Stimulated activated CD8-positive, alpha-beta memory T cell treated with anti-CD3 and anti-CD28 coated beads, Interleukin-12 subunit alpha, Interleukin-12 subunit beta, amount 100 ng/mL, for 24 hours (primary cell): ENCODE measurements around the gene ANO7.

Source experiments
- DNase-seq: peaks from one replicate; pipeline ENCODE4 v3.0.0-alpha.2; 2020; ENCODE audit errors: extremely low read depth

ANO7 gene

DNA sequence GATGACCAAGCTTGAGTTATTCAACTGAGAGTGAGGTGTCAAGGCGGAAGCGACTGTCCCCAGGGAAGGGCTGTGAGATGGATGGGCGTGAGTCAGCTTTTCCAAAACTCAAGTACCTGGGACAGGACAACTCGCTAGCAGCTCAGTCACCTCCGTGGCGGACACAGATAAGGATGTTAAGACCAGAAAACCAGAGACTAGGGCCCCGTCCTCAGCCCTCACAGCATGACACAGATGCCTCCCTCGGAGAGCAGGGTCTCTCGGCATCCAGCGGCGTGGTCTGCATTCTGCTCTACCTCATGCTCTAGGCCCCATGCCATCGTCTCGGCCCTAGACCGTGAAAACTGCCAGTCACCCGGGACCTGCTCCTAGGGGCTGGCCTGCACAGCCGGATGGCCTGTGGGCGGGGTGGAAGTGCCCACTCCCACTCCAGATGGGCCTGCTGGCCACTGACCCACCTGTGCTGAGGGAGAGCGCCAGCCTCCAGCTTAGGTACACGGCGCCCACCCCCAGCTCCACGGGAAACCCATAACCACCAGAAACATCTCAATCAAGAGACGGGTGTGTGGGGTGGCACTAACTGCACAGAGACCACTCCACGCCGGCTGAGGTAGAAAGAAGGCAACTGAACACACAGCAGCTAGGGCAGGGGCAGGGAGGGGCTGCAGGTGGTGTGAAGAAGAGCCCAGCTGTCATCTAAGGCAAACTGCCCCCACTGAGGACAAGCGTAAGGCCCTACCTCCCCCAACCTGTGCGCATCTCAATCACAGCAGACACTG, 39.8 kb downstream of the ANO7 start:
- DNase-seq = no peak

DNA sequence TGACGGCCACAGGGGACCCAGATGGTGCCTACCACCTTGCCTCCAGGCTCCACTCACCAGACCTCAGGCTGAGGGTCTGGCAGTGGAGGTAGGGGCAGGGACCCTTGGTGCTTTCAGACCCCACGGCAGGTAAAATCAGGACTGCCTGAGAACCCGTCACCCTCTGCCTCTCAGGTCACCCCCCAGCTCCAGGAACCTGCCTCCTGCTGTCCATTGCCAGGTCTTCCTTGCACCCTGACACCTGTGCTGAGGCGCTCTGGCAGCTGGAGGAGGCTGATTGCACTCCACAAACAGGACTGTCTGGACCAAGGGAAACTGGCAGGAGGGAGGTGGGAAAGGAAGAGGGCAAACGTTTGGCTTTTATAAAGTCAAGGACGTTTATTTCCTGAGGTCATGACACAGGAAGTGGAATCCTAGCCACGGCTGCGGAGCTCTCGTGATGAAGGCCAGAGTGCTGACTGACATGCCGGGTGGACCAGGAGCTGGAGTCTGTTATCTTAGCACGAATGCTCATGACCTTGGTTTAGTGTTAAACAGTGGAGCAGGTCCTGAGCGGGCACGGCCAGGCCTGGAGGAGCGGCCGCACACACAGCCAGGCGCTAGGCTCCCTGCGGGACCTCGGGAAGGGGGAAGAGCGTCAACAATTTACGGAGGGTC, 40.5 kb downstream of the ANO7 start:
- DNase-seq = no peak

DNA sequence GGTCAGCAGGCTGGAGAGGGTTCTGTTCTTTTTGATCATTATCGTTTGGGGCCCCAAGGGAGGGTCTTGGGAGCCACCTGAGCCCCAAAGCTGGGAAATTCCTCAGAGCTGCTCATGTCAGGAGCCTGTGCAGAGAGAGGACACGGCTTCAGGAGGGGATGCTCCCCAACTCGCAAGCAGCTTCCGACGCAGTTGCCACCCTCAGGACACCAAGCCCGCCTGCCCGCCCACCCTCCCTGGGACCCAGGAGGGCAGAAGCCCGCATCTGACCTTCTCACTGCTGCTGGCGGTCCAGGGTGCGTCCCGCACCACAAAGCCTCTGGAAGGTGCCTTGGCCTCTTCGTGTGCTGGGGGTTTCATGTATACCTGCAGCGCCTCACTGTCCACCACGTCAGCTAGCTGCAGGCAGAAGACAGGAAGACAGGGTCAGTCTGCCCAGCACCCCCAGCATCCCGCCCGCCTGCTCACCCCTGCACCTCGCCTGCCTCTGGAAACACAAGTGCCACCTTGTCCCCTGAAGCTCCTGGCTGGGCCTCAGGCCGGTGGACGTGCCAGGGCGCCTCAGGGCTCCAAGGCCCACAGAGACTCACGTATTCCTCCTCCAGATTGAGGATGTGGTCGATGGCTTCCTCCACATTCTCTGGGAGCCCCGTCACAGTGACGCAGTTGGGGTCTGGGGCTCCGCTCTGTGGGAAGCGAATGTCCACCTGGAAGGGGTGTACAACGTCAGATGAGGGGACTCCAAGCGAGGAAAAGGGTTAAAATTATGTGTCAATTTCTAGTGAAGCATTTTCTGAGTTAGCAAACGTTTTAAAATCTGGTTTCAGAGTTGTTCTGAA, 41.3 kb downstream of the ANO7 start:
- no peak for DNase-seq

DNA sequence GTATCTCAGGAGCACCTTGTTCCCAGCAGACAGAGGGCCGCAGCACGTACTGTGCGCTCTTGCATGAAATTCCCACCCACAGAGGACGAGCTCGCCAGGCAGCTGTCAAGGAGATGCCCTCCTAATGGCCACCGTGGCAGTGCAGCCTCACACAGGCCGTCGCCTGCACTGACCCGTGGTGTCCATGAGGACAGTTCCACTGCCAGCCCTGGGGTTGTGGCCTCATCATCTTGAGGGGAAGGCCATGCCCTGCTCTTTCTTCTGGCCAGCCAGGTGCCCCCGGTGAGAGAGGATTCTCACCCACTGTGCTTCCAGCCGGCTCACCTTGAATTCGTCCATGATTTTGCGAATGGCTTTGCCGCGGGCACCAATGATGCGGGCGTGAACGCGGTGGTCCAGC, 42.0 kb downstream of the ANO7 start:
- no peak for DNase-seq

DNA sequence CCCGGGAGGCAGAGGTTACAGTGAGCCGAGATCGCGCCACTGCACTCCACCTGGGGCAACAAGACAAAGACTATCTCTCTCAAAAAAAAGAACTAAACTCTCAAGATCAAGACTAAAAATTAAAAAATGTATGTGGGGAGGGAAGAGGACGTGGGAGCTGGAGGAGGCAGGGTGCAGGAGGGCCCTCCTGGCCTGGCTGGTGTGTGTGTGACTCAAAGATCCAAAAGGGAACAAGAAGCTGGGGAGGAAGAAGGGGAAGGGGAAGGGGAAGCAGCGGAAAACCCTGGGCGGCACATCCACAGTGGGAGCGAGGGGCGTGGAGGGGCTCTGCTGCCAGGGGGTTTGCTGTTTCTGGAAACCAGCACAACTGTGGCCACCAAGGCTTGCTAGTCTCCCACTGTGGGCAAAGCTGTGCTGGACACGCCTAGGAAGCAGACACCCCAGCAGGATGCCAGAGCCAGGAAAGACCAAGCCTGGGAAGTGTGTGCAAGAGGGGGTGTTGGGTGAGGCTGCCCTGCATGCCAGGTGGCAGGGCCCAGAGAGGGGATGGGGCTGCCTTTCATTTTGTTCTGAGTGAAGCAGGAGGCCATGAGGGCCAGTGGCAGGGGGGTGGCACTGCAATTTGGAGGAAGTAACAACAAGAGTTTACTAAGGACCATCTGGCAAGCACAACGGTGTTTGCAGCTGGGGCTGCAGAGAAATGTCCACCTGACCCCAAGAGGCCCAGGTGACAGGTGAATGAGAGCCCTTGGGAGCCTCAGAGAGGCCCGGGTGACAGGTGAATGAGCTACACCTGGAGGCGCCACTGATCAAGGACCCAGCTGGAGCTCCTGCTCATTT, 44.5 kb downstream of the ANO7 start:
- no peak for DNase-seq

DNA sequence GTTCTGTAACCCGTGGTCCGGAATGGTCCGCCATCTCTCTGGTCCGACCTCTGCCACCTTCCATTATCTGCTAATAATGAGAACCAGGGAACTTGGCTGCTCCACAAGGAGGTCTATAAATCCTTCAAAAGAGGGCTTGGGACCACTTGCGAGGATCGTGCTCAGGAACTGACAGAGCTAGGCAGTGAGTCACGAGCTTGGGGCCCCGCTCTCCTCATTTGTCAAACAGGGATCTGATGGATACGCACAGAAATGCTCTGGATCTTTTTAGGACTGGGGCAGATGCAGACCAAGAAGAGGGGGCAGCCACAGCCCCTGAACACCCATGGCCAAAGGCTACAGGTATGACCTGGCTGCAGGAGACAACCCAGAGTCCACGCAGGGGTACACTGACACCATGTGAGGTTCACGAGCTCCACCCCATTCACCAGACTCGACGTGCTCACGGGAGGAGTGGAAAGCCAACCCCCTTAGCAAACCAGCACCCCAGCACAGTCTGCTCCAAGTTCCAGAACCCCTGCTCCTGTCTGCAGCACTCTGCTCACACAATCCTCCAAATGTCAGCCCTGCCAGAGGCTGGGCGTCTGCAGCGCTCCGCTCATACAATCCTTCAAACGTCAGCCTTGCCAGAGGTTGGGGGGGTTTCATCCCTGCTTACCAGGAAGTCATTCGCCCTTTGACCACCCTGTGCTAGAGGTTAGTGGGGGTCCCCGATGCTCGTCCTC, 45.8 kb downstream of the ANO7 start:
- no peak for DNase-seq

DNA sequence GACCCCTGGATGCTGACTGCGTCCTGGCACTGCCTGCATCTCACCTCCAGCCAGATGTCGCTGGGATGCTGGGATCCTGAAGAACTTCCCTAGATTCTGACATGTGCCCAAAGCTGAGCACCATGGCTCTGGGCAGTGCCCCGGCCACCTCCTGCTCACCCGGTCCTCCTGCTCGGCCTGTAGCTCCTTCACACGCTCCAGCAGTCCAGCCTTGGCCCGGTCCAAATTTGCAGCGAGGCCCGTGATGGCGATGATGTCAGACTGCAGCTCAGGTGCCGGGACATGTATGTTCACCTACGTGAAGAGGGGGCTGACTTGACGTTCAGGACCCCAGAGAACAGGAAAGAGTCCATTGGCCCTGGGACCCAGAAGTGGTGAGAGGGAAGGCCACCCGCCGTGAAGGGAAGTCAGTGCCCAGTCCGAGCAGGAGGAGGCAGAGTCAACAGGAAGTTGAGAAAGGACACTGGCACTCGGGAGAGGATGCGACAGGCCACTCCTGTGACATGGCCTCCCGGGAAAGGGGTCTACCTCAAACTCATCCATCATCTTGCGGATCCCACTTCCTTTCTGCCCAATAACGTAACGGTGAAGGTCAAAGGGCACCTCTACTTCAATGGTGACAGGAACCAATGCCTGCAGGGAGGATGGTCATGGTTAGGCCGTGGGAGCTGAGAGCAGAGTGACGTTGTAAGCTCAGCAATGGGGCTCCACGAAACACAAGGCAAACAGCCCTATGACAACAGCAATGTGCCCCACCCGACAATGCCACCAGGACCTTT, 46.7 kb downstream of the ANO7 start:
- no peak for DNase-seq

DNA sequence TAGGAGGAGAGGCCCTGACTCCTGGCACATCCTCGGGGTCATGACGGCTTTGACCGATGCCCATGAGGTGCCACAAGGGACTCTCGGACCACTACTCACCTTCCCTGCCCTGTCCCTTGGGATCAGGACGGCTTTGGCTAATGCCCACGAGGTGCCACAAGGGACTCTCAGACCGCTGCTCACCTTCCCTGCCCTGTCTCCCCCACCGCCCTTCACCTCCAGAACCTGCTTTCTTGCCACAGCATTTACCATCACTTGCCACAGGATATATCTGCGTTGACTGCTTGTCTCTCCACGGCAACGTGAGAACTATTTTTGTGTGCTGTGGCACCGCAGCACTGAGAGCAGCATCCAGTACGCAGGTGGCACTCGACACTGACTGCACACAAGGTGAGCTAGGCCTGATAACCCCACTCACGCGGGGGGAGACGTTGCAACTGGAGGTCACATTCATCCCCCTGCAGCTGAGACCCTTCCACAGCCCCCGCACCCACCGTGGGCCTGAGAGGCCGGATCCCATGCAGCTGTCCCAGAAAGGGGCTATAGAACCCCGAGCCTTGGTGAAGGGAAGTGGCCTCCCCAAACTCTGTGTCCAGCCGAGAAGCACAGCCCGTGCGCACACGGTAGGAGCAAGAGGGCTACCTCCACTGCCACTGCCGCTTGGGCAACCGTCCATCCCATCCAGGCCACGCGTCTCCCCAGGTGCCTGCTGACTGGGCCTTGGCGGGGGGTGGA, 47.5 kb downstream of the ANO7 start:
- DNase-seq = no peak

DNA sequence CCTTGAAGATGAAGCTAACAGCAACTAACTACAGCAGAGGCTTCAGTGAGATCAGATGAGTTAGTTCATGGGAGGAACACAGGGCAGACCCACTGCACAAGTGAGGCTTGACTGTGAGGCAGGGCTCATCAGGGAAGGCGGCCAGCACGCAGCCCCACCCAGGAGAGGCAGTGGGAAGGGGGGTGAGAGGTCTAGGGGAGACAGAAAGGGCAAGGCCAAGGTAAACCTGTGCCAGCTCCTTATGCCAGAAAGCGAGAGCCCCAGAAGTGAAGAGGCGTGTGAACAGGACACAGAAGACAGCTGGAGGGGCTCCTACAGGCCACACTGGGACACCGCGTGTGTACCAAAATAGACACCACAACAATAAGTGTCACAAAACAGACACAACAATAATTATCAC, 48.6 kb downstream of the ANO7 start:
- DNase-seq = no peak

DNA sequence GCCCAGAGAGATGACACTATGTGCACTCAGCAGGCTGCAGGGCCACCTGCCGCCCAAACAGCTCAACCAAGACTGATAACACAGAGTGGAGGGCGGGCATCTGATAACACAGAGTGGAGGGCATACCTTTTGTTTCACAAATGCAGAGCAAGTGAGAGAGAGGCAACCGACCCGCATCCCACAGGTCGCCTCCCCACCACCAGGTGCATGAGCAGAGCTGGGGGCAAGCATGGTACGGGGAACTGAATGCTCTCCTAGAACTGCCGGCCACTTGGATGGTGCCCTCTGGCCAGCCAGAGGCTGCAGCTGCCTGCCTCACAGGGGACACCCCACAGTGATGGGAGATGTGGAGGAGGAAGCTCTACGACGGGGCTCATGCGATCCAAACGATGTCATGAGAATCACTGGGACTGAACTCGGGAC, 49.5 kb downstream of the ANO7 start:
- DNase-seq = no peak

DNA sequence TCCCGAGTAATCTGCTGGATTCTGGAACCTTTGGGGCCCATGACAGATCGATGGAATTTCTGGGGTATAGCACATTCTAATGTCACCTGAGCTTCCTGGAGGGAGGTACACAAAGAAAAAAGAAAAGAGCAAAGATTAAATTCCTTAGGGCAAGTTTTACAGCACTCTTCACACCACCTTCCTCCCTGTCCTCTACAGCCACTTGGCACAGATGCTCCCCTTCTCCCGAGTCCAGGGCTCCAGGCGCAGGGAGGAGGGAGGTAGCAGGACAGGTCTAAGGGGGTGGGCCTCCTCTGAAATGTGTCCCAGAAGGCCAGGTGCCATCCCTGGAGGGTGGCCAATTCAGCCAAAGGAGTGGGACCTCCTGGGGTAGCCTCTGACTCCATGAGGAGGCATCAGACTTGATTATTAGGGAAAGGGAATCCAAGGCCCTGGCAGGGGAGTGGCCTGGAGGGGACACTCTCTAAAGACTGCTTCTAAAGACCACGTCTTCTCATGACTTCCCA, 50.3 kb downstream of the ANO7 start:
- DNase-seq = no peak

DNA sequence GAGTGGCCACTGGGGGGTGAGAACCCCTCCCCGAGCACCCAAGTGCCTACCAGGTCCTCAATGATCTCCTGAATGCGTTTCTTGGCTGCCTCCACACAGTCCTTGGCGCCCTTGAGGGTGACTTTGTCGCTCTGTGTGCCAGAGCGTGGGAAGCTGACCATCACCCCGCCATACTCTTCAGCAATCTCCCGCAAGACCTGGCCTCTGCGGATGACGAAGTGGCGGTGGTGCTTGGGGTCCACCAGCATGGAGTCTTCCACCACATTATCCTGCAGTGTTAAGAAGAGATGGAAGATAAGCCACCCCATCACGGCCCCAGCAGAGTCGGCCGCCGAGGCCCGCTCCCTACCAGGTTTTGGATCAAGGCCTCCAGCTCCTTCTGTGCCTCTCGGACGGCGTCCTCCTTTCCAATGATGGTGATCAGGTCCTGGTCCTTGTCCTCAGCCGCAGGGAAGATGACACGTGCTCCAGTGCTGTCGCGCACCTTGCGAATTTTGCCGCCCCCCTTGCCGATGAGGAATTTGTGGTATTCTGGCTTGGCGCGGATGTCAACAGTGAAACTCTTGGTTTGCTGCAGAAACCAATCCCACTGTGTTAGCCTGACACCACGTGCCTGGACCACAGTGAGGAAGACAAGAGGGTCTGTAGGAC, 51.2 kb downstream of the ANO7 start:
- DNase-seq = no peak

DNA sequence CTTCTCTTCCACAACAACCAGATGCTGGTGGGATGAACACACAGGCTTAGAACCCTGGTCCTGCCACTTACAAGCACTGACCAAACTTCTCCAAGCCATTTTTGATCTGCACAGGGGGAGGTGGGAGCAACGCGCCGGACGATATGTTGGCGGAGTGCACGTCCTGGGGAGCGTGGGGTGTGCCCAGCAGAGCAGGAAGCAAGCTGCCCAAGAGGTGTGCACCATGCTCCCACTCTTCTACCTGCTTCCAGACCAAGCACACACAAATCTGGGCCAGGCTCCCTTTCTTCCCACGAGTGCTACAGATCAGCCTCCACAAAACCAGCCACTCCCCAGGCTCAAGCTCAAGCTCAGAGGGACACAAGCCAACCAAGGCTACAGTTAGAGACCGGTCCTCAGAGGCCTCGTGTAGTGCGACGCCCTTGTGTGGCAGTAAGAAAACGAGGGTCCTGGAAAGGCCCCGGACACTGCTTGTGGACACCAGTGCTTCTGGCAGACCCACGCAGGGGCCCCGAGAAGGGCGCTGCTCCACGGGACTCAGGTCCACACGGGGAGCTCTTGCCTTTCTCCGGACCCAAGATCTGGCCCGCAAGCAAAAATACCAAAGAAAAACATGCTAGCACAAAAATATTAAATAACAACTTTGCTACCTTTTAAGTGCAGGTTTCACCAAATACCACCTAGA, 52.0 kb downstream of the ANO7 start:
- no peak for DNase-seq

DNA sequence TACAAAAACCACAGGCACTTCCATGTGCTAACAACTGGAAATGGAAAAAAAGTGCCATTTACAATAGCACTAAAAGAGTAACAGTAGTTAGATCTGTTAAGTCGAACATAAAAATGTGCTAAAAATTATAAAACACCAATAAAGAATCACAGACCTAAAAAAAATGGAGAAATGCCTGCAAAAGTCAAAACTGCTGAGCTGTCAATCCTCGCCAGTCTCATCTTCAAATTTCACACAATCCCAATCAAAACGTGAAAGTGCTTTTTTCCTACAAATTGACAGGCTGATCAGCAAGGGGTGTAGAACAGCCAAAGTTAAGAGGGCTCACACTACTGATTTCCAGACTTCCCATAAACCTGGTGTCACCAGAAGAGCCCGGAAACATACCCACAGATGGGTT, 53.2 kb downstream of the ANO7 start:
- no peak for DNase-seq

DNA sequence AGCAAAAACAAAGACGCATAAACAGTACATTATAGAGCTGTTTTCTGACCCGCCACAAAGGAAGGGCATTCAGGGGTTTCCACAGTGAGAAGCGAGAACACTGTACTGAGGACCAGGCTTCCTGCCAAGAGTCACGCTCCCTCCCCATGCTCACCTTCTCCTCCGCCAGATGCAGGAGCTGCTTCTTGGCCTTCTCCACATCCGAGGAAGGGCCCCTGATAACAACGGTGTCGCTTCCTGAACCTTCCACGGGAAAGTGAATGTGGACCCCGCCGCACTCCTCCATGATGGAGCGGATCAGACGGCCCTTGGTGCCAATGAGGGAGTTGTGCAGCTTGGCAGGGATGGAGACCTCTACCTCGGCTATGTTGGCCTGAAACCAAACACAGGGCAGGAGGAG, 53.8 kb downstream of the ANO7 start:
- no peak for DNase-seq

DNA sequence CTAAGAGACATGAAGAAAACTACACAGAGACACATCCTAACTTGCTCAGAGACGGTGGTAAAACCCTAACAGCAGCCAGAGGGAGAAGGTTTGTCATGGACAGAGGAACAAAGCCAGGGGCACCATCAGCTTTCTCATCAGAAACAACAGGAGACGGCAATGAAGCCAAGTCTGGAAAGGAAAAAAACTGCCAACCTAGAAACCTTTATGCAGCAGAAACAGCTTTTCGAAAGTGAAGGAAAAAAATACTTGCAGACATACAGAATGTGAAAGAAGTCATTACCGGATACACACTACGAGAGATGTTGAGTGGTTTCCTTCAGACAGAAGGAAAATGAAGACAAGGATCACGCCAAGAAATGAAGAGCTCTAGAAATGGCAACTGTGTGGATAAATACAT, 55.9 kb downstream of the ANO7 start:
- no peak for DNase-seq

DNA sequence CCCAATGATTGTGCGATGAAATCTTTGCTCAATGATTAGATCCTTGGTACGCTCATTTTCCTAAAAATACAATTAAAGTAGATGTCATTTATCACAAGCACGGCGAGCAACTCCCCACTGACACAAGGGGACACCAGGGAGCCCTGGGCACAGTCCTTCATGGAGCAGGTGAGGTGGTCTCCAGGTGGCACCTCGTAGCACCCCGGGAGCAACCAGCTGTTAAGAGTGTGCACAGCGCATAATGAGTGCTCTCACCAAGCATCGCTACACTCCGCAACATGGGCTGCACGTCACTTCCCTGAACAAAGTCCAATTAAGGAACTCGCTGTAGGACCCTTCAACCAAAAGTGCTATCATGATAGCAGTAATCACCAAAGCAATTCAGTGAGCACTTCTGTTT, 59.8 kb downstream of the ANO7 start:
- no peak for DNase-seq

DNA sequence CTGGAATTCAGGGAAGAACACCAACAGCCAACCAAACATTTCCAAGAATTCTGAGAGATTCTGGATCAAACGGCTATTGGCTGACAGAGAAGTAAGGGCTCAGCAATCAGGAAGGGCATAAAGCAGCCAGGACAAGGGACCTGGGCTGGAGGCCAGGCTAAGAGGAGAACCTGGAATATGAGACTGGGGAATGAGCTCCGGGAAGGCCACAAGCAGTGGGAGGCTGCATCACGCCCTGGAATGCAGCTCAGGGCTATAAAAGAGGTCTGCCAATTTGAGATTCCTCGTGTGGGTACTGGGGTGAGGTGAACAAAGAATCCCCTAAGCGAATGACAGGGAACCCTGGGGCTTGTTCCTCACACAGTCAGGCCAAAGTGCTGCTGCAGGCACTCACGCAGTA, 60.4 kb downstream of the ANO7 start:
- no peak for DNase-seq
